HCT116 (cell line): ENCODE results near the gene AUTS2. TPM values are rescaled to one million over a fixed set of nuclear protein-coding genes. Genes with fewer than 3 reads are reported as not detected.

Experiments
- ATAC-seq: fragments of 200-7000 bp; cut with Tn5 transposase; 2 replicates; pipeline ENCODE4 v1.9.1; 2020; ENCODE audit warnings: mild to moderate bottlenecking, moderate library complexity
- BruUV-seq: library from RNA; stranded (reverse); fragments of 400-500 nt; replicated peaks from 2 replicates; lab custom pipeline; 2021; lab: Mats Ljungman, UMichigan
- CTCF ChIA-PET: fragments of 300-600 bp; sonication (Branson Sonifier 250); formaldehyde crosslinking; loops from one replicate; lab custom pipeline; 2021; ENCODE audit warnings: antibody characterized with exemption; lab: Charles Lee
- POLR2A ChIA-PET: fragments of 300-600, 350-600 bp; sonication (Branson Sonifier 250); formaldehyde crosslinking; loops from one replicate; lab custom pipeline; 2021; ENCODE audit warnings: antibody characterized with exemption; lab: Charles Lee
- RAD21 ChIA-PET, 2 experiments: fragments of 300-600 bp; sonication (Branson Sonifier 250); formaldehyde crosslinking; loops; one replicate each; lab custom pipeline; 2023; ENCODE audit warnings: low total read pairs in 2 of 2; ENCODE audit not compliant: uncharacterized antibody in 2 of 2, unreplicated experiment in 2 of 2, low non-redundant PET in 1 of 2; lab: Charles Lee
- DNase-seq: peaks from one replicate; pipeline ENCODE4 v3.0.0-alpha.2; 2010; ENCODE audit warnings: low read depth, low spot score
- H2AFZ ChIP-seq: fragments of 200-600 bp; shearing (Covaris generic), sonication (generic); 2 replicates; pipeline ENCODE4 v1.6.1; 2017; ENCODE audit warnings: low read depth, mixed run types, mixed read lengths, antibody characterized with exemption, low read length; ENCODE audit not compliant: poor library complexity, severe bottlenecking
- H3K27ac ChIP-seq: 2 replicates; pipeline ENCODE4 v1.5.1; 2012; ENCODE audit warnings: low read depth, low read length
- H3K27me3 ChIP-seq: fragments of 200-600 bp; sonication (generic); 2 replicates; pipeline ENCODE4 v1.6.1; 2016; ENCODE audit warnings: mixed run types, low read length, mixed read lengths; ENCODE audit not compliant: insufficient read depth
- H3K36me3 ChIP-seq, 2 experiments: fragments of 200-500 bp in 1 of 2; fragments of 200-600 bp in 1 of 2; sonication (Bioruptor generic) in 1 of 2; sonication (generic) in 1 of 2; 2 replicates each; pipeline versions ENCODE4 v1.5.1 to v1.6.1; 2014 to 2016; ENCODE audit warnings: low read length in 2 of 2, inconsistent platforms in 1 of 2, mixed read lengths in 1 of 2, mixed run types in 1 of 2; ENCODE audit not compliant: insufficient read depth in 2 of 2, control insufficient read depth in 1 of 2
- H3K4me1 ChIP-seq, 2 experiments: fragments of 200-600 bp in 1 of 2; sonication (generic) in 1 of 2; 2 replicates each; pipeline versions ENCODE4 v1.5.1 to v1.6.1; 2012 to 2017; ENCODE audit warnings: low read length in 2 of 2, inconsistent platforms in 1 of 2, mild to moderate bottlenecking in 1 of 2, mixed read lengths in 1 of 2, mixed run types in 1 of 2, moderate library complexity in 1 of 2; ENCODE audit not compliant: insufficient read depth in 2 of 2, control insufficient read depth in 1 of 2
- H3K4me2 ChIP-seq: fragments of 200-600 bp; sonication (generic); 2 replicates; pipeline ENCODE4 v1.6.1; 2017; ENCODE audit warnings: mixed run types, low read length, mixed read lengths
- H3K4me3 ChIP-seq, 2 experiments: fragments of 200-600 bp in 1 of 2; sonication (generic) in 1 of 2; replicated peaks in 1 of 2; 2 replicates each; pipeline ENCODE4 v1.5.1; 2011 to 2016; ENCODE audit warnings: low read length in 2 of 2, control low read depth in 1 of 2, low read depth in 1 of 2, mild to moderate bottlenecking in 1 of 2, mixed read lengths in 1 of 2, mixed run types in 1 of 2
- H3K79me2 ChIP-seq: fragments of 200-600 bp; sonication (generic); 2 replicates; pipeline ENCODE4 v1.6.1; 2017; ENCODE audit warnings: mild to moderate bottlenecking, mixed run types, low read length, moderate library complexity, mixed read lengths; ENCODE audit not compliant: insufficient read depth
- H3K9ac ChIP-seq: fragments of 200-600 bp; sonication (generic); 2 replicates; pipeline ENCODE4 v1.6.1; 2016; ENCODE audit warnings: low read length, mixed read lengths
- H3K9me2 ChIP-seq: fragments of 200-600 bp; sonication (generic), shearing (Covaris generic); 2 replicates; pipeline ENCODE4 v1.6.1; 2017; ENCODE audit warnings: mixed run types, mild to moderate bottlenecking, moderate library complexity; ENCODE audit not compliant: insufficient read depth
- H3K9me3 ChIP-seq, 2 experiments: fragments of 200-500 bp in 1 of 2; fragments of 200-600 bp in 1 of 2; sonication (Bioruptor generic) in 1 of 2; sonication (generic) in 1 of 2; 2 replicates each; pipeline ENCODE4 v1.6.1; 2014 to 2017; ENCODE audit warnings: low read length in 2 of 2, mixed read lengths in 2 of 2, inconsistent platforms in 1 of 2, low read depth in 1 of 2, mild to moderate bottlenecking in 1 of 2, mixed run types in 1 of 2, moderate library complexity in 1 of 2; ENCODE audit not compliant: control insufficient read depth in 1 of 2, insufficient read depth in 1 of 2
- H4K20me1 ChIP-seq: fragments of 200-600 bp; sonication (generic), shearing (Covaris generic); 2 replicates; pipeline ENCODE4 v1.6.1; 2017; ENCODE audit warnings: mixed run types, mild to moderate bottlenecking, moderate library complexity; ENCODE audit not compliant: insufficient read depth
- CBX3 ChIP-seq: IDR thresholded peaks from 2 replicates; pipeline ENCODE4 v1.6.1; 2012; ENCODE audit warnings: low read depth
- CEBPB ChIP-seq: IDR thresholded peaks from 2 replicates; pipeline ENCODE4 v1.6.1; 2012; ENCODE audit warnings: low read depth
- EZH2 ChIP-seq: fragments of 200-600 bp; sonication (generic); IDR thresholded peaks from 2 replicates; pipeline ENCODE4 v1.6.1; 2017; ENCODE audit warnings: antibody characterized with exemption, mixed run types
- JUND ChIP-seq: IDR thresholded peaks from 2 replicates; pipeline ENCODE4 v1.6.1; 2012
- POLR2AphosphoS5 ChIP-seq: IDR thresholded peaks from 2 replicates; pipeline ENCODE4 v1.6.1; 2011; ENCODE audit warnings: mild to moderate bottlenecking, low read depth, low read length, moderate library complexity
- RAD21 ChIP-seq: IDR thresholded peaks from 2 replicates; pipeline ENCODE4 v1.6.1; 2012; ENCODE audit warnings: low read depth, mild to moderate bottlenecking
- SIN3A ChIP-seq: IDR thresholded peaks from 2 replicates; pipeline ENCODE4 v1.6.1; 2012; ENCODE audit warnings: low read depth
- SP1 ChIP-seq: IDR thresholded peaks from 2 replicates; pipeline ENCODE4 v1.6.1; 2012; ENCODE audit warnings: low read depth
- SRF ChIP-seq: IDR thresholded peaks from 2 replicates; pipeline ENCODE4 v1.6.1; 2012; ENCODE audit warnings: low read depth
- TCF7L2 ChIP-seq: IDR thresholded peaks from 2 replicates; pipeline ENCODE4 v1.7.0; 2011; ENCODE audit warnings: borderline replicate concordance, inconsistent platforms; ENCODE audit not compliant: insufficient read depth, insufficient read length; ENCODE audit errors: extremely low read depth
- YY1 ChIP-seq: IDR thresholded peaks from 2 replicates; pipeline ENCODE4 v1.6.1; 2011; ENCODE audit warnings: low read length, low read depth, moderate library complexity, mild to moderate bottlenecking; ENCODE audit not compliant: insufficient replicate concordance; ENCODE audit errors: extremely low read depth
- ZFX ChIP-seq: fragments of 450-650 bp; IDR thresholded peaks from 2 replicates; pipeline ENCODE4 v1.6.1; 2017
- intact Hi-C: fragments of 100-400 bp; cut with micrococcal nuclease; formaldehyde crosslinking; loops from 2 replicates; pipeline ENCODE4 v1.10.0; 2022
- total RNA-seq: library from RNA; stranded (reverse); gene quantifications from one replicate; pipeline ENCODE4 v1.2.1, GENCODE V29; 2021; ENCODE audit not compliant: unreplicated experiment
- TF ChIP-seq, protein P1 (sequence below): IDR thresholded peaks from 2 replicates; pipeline ENCODE4 v1.6.1; 2011; ENCODE audit warnings: mild to moderate bottlenecking, low read length, moderate library complexity; ENCODE audit not compliant: insufficient replicate concordance; ENCODE audit errors: extremely low read depth

Gene AUTS2
- total RNA-seq, 1 experiment from 2014 or later = 0.93 TPM

- Histone ChIP-seq H2AFZ (no peak overlapping the region), H3K79me2 (no peaks in the 10 kb centered on the region), H3K4me3 (no peak overlapping the region), H3K4me1 (no peaks in the 10 kb centered on the region), H3K27me3 (no peaks in the 10 kb centered on the region), H3K4me2 (no peak overlapping the region), H3K27ac (no peak overlapping the region), H4K20me1 (no peaks in the 10 kb centered on the region), H3K9me3 (peaks cover 3 to 24% of the 10 kb centered on the region in 2 experiments; a peak in 2 of 4 replicates), H3K36me3 (no peaks in the 10 kb centered on the region), H3K9ac (no peak overlapping the region), H3K9me2 (no peaks in the 10 kb centered on the region)
- DNase-seq (no peak), ATAC-seq (no peak)
- TF ChIP-seq CEBPB (no peak), YY1 (no peak), CBX3 (no peak), ZFX (no peak), SRF (no peak)
- POLR2A ChIA-PET = no interaction called here
- RAD21 ChIA-PET = no interaction called here
- intact Hi-C loops = no loop called here
- CTCF ChIA-PET = no interaction called here
- BruUV-seq = no TSS peak
Measured at GRCh38 chr7:69885431-69885830, 287.2 kb downstream of the AUTS2 start.

- ChIA-PET RAD21 (no interaction called here), POLR2A (no interaction called here), CTCF (no interaction called here)
- H2AFZ ChIP-seq = no peak overlapping the region
- no peaks in the 10 kb centered on the region for H3K27me3 ChIP-seq
- H4K20me1 ChIP-seq = no peaks in the 10 kb centered on the region
- H3K4me2 ChIP-seq = no peak overlapping the region
- no peak for ATAC-seq
- no TSS peak for BruUV-seq
- peaks cover 0 to 26% of the 10 kb centered on the region in 2 experiments; a peak in 2 of 4 replicates for H3K9me3 ChIP-seq
- H3K79me2 ChIP-seq = no peaks in the 10 kb centered on the region
- H3K9ac ChIP-seq = no peak overlapping the region
- H3K9me2 ChIP-seq = no peaks in the 10 kb centered on the region
- H3K36me3 ChIP-seq = no peaks in the 10 kb centered on the region
- H3K4me1 ChIP-seq = no peaks in the 10 kb centered on the region
- intact Hi-C loops = no loop called here
- H3K4me3 ChIP-seq = no peak overlapping the region
- TF ChIP-seq RAD21 (no peak), SIN3A (no peak), SP1 (no peak), SRF (no peak), POLR2AphosphoS5 (no peak), JUND (no peak), TCF7L2 (no peak), CEBPB (no peak), EZH2 (no peak)
- TF ChIP-seq, protein P1, sequence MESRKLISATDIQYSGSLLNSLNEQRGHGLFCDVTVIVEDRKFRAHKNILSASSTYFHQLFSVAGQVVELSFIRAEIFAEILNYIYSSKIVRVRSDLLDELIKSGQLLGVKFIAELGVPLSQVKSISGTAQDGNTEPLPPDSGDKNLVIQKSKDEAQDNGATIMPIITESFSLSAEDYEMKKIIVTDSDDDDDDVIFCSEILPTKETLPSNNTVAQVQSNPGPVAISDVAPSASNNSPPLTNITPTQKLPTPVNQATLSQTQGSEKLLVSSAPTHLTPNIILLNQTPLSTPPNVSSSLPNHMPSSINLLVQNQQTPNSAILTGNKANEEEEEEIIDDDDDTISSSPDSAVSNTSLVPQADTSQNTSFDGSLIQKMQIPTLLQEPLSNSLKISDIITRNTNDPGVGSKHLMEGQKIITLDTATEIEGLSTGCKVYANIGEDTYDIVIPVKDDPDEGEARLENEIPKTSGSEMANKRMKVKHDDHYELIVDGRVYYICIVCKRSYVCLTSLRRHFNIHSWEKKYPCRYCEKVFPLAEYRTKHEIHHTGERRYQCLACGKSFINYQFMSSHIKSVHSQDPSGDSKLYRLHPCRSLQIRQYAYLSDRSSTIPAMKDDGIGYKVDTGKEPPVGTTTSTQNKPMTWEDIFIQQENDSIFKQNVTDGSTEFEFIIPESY = no peak
- DNase-seq = no peak
- H3K27ac ChIP-seq = no peak overlapping the region
Measured at GRCh38 chr7:69889338-69889975, 291.2 kb downstream of the AUTS2 start.
